Thyroid gland (tissue), 4 donors: Measurements from ENCODE around the gene OBSCN. TPM values are rescaled to one million over a fixed set of nuclear protein-coding genes. Genes with fewer than 3 reads are reported as not detected.

Experiments used
- DNase-seq, 2 donors: peaks; one replicate each; pipeline ENCODE4 v3.0.0-alpha.2; 2019
- H3K27ac ChIP-seq, 3 donors: fragments of 200-600 bp; sonication (generic); 1 replicate in 2 of 3; 2 replicates in 1 of 3; pipeline ENCODE4 v1.5.1; 2016 to 2019; ENCODE audit warnings: mild to moderate bottlenecking in 1 of 3, moderate library complexity in 1 of 3
- H3K27me3 ChIP-seq: fragments of 200-600 bp; sonication (generic); one replicate; pipeline ENCODE4 v1.5.1; 2019
- H3K36me3 ChIP-seq, 2 donors: fragments of 200-600 bp; sonication (generic); one replicate each; pipeline ENCODE4 v1.5.1; 2016 to 2019
- H3K4me1 ChIP-seq, 2 donors: fragments of 200-600 bp; sonication (generic); one replicate each; pipeline ENCODE4 v1.5.1; 2017 to 2019
- H3K4me3 ChIP-seq, 3 donors: fragments of 200-600 bp; sonication (generic); replicated peaks in 1 of 3; 1 replicate in 2 of 3; 2 replicates in 1 of 3; pipeline ENCODE4 v1.5.1; 2016; ENCODE audit warnings: mild to moderate bottlenecking in 1 of 3
- H3K9me3 ChIP-seq: fragments of 200-600 bp; sonication (generic); one replicate; pipeline ENCODE4 v1.5.1; 2017
- POLR2A ChIP-seq, 2 donors: fragments of 450-650 bp; IDR thresholded peaks; one replicate each; pipeline ENCODE4 v1.6.1; 2017; ENCODE audit warnings: antibody characterized with exemption in 2 of 2, mild to moderate bottlenecking in 2 of 2, moderate library complexity in 1 of 2
- WGBS, 2 donors: methylation state at CpG; one replicate each; pipeline ENCODE4 v1.1.5; 2017; 5-methylcytosine and 5-hydroxymethylcytosine counted together
- intact Hi-C: fragments of 100-400 bp; cut with DNase I; formaldehyde crosslinking; loops from one replicate; pipeline ENCODE4 v1.15.1; 2023
- total RNA-seq, 4 donors: library from RNA; depleted of rRNA; stranded (reverse); fragments of >200 nt; gene quantifications; one replicate each; pipeline ENCODE4 v1.2.3, GENCODE V29; 2016
- TF ChIP-seq, protein P1 (sequence below), 6 experiments: fragments of 200-600 bp in 3 of 6; fragments of 450-650 bp in 3 of 6; sonication (generic) in 3 of 6; IDR thresholded peaks; one replicate each; pipeline ENCODE4 v1.5.1; 2016 to 2019; ENCODE audit warnings: antibody characterized with exemption in 6 of 6, mild to moderate bottlenecking in 2 of 6, inconsistent platforms in 1 of 6, moderate library complexity in 1 of 6

The OBSCN gene
- total RNA-seq, 4 donors from 2014 or later = 24.0 to 35.1 (median 31.5) TPM

DNA sequence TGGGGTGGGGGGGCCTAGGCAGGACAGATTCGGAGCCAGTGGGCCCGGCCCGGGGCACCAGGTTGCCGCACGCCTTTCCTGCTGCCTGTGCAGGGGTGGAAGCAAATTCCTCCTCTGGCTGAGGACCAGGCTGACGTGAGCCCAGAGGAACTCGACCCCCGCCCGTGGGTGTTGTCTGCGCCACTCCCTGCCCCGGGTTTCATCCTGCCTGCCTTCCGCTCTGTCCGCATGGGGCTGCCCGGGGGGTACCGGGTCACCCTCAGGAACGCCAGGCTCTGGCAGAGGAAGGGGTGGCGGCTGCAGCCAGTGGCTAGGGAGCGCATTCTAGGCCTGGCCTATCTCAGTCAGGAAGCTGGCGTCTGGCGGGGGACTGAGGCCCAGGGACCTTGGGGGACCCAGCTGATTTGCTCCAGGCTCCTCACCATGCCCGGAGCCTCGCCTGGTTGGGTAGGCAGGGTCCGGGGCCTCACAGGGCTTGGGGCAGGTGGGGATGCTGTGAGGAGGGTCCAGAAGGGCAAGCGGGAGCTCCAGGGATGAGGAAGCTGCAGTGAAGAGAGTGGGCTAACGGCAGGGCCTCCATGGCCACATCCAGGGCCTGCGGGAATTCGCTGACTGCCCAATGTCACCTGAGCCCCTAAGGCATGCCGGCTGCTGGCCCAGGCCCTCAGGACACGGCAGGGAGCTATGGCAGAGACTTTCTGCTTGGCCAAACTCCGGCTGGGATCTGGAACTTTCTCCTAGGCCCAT lies 44.7 kb upstream of the OBSCN start:
- intact Hi-C loops = no loop called here
- H3K4me3 ChIP-seq = no peak overlapping the region
- H3K27ac ChIP-seq = peak overlapping the region; percentile 18 to 64 (median 63)
- TF ChIP-seq, protein P1, sequence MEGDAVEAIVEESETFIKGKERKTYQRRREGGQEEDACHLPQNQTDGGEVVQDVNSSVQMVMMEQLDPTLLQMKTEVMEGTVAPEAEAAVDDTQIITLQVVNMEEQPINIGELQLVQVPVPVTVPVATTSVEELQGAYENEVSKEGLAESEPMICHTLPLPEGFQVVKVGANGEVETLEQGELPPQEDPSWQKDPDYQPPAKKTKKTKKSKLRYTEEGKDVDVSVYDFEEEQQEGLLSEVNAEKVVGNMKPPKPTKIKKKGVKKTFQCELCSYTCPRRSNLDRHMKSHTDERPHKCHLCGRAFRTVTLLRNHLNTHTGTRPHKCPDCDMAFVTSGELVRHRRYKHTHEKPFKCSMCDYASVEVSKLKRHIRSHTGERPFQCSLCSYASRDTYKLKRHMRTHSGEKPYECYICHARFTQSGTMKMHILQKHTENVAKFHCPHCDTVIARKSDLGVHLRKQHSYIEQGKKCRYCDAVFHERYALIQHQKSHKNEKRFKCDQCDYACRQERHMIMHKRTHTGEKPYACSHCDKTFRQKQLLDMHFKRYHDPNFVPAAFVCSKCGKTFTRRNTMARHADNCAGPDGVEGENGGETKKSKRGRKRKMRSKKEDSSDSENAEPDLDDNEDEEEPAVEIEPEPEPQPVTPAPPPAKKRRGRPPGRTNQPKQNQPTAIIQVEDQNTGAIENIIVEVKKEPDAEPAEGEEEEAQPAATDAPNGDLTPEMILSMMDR (IDR thresholded peaks at IDR 0.05) = no peak
- no peak for TF ChIP-seq POLR2A (IDR thresholded peaks at IDR 0.05)
- 62 to 66% methylated on average over 7 to 12 of the region's 30 CpGs for WGBS, 2 donors
- H3K27me3 ChIP-seq = no peaks in the 10 kb centered on the region
- peaks cover 6 to 18% of the 10 kb centered on the region in 2 donors for H3K4me1 ChIP-seq
- no peaks in the 10 kb centered on the region for H3K36me3 ChIP-seq
- H3K9me3 ChIP-seq = no peaks in the 10 kb centered on the region
- peak; percentile 33 to 51 for DNase-seq

DNA sequence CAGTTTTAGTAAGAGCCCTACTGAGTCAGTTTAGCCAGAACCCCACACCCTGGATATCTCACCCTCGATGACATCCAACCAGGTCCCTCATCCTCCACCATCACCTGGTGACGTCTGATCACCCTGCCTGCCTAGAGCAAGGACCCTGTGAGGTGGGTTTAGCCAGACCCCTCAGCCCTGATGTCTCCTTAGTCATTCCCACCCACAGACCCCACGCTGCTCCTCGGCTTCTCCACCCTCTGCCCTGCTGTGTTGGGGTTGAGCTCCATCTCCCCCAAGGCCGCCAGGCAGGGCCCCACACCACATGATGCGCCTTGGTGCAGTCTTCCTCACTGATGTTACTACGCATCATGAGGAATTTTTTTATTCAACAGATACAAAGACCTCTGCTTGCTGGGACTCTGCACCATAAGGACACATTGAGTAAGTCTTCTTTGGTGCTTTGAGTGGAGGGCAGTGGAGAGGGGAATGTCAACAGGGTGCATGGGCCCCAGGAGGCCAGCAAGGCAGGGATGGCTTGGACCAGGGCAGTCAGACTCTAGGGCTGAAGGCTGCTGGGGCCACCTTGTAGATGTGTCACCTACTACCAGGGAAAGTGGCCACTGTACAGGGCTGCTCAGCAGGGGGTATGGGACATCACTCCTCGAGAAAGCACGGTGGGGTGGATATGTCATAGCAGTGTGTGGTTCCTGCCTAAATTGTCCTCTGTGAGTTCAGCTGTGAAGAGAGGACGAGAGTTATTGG lies 43.9 kb upstream of the OBSCN start:
- H3K27me3 ChIP-seq = no peaks in the 10 kb centered on the region
- no peak for DNase-seq
- TF ChIP-seq POLR2A (IDR thresholded peaks at IDR 0.05) = no peak
- intact Hi-C loops = no loop called here
- no peaks in the 10 kb centered on the region for H3K9me3 ChIP-seq
- 93 to 94% methylated on average over 10 of the region's 10 CpGs for WGBS, 2 donors
- no peaks in the 10 kb centered on the region for H3K36me3 ChIP-seq
- H3K4me1 ChIP-seq = peaks cover 6 to 18% of the 10 kb centered on the region in 2 donors
- H3K27ac ChIP-seq = peak overlapping the region in 2 of 3 donors; percentile 47 to 64
- H3K4me3 ChIP-seq = no peak overlapping the region

DNA sequence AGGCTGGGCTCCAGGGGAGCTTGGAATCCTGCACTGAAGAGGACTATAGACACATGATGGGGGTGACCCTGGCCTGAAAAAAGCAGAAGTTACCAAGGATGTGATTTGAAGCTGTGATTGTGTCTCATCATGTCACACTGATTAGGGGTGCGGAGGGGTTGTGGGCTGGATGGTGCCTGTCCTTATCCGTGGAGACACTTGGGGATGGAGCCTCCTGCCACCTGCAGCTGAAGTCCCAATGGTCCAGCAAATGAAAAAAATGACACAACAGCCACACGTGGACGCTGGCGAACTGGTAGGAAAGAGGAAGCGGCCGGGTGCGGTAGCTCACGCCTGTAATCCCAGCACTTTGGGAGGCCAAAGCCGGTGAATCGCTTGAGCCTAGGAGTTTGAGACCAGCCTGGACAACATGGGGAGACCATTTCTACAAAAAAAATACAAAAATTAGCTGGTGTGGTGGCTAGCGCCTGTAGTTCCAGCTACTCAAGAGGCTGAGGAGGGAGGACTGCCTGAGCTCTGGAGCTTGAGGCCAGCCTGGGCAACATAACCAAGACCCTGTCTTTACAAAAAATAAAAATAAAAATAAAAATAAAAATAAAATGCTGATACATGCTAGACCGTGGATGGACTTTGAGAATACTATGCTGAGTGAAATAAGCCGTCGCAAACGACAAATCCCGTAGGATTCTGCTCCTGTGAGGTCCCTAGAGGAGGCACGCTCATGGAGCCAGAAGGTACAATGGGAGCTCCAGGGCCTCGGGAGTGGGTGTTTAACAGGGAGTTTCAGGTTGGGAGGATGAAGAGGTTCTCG lies 43.1 kb upstream of the OBSCN start:
- no peaks in the 10 kb centered on the region for H3K27me3 ChIP-seq
- DNase-seq = peak in 1 of 2 donors; percentile 22
- no peaks in the 10 kb centered on the region for H3K9me3 ChIP-seq
- WGBS, 2 donors = 55 to 56% methylated on average over 20 of the region's 20 CpGs
- H3K36me3 ChIP-seq = no peaks in the 10 kb centered on the region
- intact Hi-C loops = no loop called here
- TF ChIP-seq, protein P1 (IDR thresholded peaks at IDR 0.05) = no peak
- TF ChIP-seq POLR2A (IDR thresholded peaks at IDR 0.05) = no peak
- H3K4me1 ChIP-seq = peaks cover 6 to 18% of the 10 kb centered on the region in 2 donors
- peak overlapping the region in 1 of 3 donors; percentile 25 for H3K4me3 ChIP-seq
- H3K27ac ChIP-seq = peak overlapping the region; percentile 47 to 98 (median 89)

DNA sequence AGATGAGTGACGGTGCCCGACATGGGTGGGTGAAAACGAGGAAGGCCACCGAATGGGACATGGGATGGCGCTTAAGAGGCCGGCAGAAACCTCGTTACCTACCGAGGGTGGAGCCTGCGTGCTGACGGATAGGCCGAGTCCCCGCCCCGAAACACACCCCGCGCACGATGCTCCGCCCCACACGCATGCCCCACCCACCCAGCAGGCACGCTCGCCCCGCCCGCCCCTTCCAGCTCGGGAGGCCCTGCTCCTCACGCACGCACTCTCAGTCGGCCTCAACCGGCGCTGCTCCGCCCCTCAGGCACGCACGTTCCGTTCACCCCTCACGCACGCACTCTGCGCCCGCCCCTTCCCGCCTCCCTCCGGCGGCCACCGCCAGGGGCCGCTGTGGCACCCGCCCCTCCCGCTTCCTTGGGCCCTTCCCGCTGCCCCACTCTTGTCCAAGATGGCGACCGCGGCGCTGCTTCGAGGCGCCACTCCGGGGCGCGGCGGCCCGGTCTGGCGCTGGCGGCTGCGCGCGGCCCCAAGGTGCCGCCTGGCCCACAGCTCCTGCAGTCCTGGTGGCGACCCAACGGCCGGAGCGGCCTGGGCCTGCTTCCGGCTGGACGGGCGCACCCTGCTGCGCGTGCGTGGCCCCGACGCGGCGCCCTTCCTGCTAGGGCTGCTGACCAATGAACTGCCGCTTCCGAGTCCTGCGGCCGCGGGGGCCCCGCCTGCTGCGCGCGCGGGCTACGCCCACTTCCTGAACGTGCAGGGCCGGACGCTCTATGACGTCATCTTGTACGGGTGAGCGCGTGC lies 42.3 kb upstream of the OBSCN start, which contains the start of gene IBA57:
TSS of gene IBA57 (plus strand) at position 433 of the 798 bp plus-strand sequence. CDS start at position 446, 13 bp downstream.
- peak; percentile 90 to 94 for TF ChIP-seq POLR2A (IDR thresholded peaks at IDR 0.05)
- TF ChIP-seq, protein P1 (IDR thresholded peaks at IDR 0.05) = peak; percentile 42 to 99 (median 94)
- Histone ChIP-seq H3K27me3 (no peaks in the 10 kb centered on the region), H3K36me3 (no peaks in the 10 kb centered on the region), H3K4me1 (peaks cover 6 to 18% of the 10 kb centered on the region in 2 donors), H3K4me3 (peak within 1 kb of the TSS; percentile 8 to 54 (median 51)), H3K27ac (peak within 1 kb of the TSS; percentile 98 to 99 (median 98)), H3K9me3 (no peaks in the 10 kb centered on the region)
- WGBS, 2 donors = 0% methylated on average over 5 to 12 of the region's 93 CpGs
- DNase-seq = peak; percentile 99 to 100
- intact Hi-C loops = no loop called here
